Smooth muscle cell (in vitro differentiated cells): ENCODE data around the gene UNK. TPM values are rescaled to one million over a fixed set of nuclear protein-coding genes. Genes with fewer than 3 reads are reported as not detected.

ENCODE experiments used
- DNase-seq: peaks from one replicate; lab custom pipeline; 2025; ENCODE audit not compliant: unreplicated experiment; lab: John Stamatoyannopoulos, UW
- H2AFZ ChIP-seq: fragments of 200-600 bp; sonication (generic); 2 replicates; pipeline ENCODE4 v1.6.0; 2016; ENCODE audit warnings: antibody characterized with exemption, low read depth, mild to moderate bottlenecking
- H3F3A ChIP-seq: fragments of 200-600 bp; sonication (generic); 2 replicates; pipeline ENCODE4 v1.6.0; 2017; ENCODE audit warnings: antibody characterized with exemption, low read depth
- H3K27ac ChIP-seq: fragments of 200-600 bp; sonication (generic); 2 replicates; pipeline ENCODE4 v1.5.1; 2016; ENCODE audit warnings: low read depth, mild to moderate bottlenecking
- H3K27me3 ChIP-seq: fragments of 200-600 bp; sonication (generic); 2 replicates; pipeline ENCODE4 v1.6.1; 2016; ENCODE audit warnings: low read depth, mild to moderate bottlenecking
- H3K36me3 ChIP-seq: fragments of 200-600 bp; sonication (generic); 2 replicates; pipeline ENCODE4 v1.5.1; 2016; ENCODE audit warnings: low read depth
- H3K4me1 ChIP-seq: fragments of 200-600 bp; sonication (generic); 2 replicates; pipeline ENCODE4 v1.5.1; 2016; ENCODE audit warnings: low read depth
- H3K4me2 ChIP-seq: fragments of 200-600 bp; sonication (generic); 2 replicates; pipeline ENCODE4 v1.6.0; 2016; ENCODE audit warnings: mild to moderate bottlenecking
- H3K4me3 ChIP-seq: fragments of 200-600 bp; sonication (generic); 2 replicates; pipeline ENCODE4 v1.5.1; 2016; ENCODE audit warnings: mild to moderate bottlenecking
- H3K79me2 ChIP-seq: fragments of 200-600 bp; sonication (generic); 2 replicates; pipeline ENCODE4 v1.6.0; 2016; ENCODE audit warnings: low read depth, mild to moderate bottlenecking
- H3K9ac ChIP-seq: fragments of 200-600 bp; sonication (generic); 2 replicates; pipeline ENCODE4 v1.6.0; 2016; ENCODE audit warnings: low read depth
- H3K9me3 ChIP-seq: fragments of 200-600 bp; sonication (generic); replicated peaks from 2 replicates; pipeline ENCODE4 v1.5.1; 2016; ENCODE audit warnings: low read depth
- H4K20me1 ChIP-seq: fragments of 200-600 bp; sonication (generic); 2 replicates; pipeline ENCODE4 v1.6.0; 2016; ENCODE audit warnings: low read depth
- WGBS: methylation state at CpG from one replicate; pipeline ENCODE4 v1.1.7; 2016; ENCODE audit warnings: low lambda C conversion rate; 5-methylcytosine and 5-hydroxymethylcytosine counted together
- polyA plus RNA-seq: library from polyadenylated mRNA; unstranded; fragments of >200 nt; fragmentation: Nextera tagmentation; extraction: Ambion mirVana; gene quantifications from 2 replicates; pipeline ENCODE4 v1.2.1, GENCODE V29; 2016
- total RNA-seq: library from RNA; depleted of rRNA; stranded (reverse); fragments of >200 nt; gene quantifications from 2 replicates; pipeline ENCODE4 v1.2.3, GENCODE V29; 2014
- TF ChIP-seq, protein P1 (sequence below): fragments of 200-600 bp; sonication (generic); IDR thresholded peaks from 2 replicates; pipeline ENCODE4 v1.5.1; 2017; ENCODE audit warnings: borderline replicate concordance, mild to moderate bottlenecking, antibody characterized with exemption; ENCODE audit not compliant: insufficient read depth, poor library complexity, severe bottlenecking

Gene UNK
- total and polyA plus RNA-seq, 2 experiments from 2014 or later = 26.8 to 39.5 TPM

DNA sequence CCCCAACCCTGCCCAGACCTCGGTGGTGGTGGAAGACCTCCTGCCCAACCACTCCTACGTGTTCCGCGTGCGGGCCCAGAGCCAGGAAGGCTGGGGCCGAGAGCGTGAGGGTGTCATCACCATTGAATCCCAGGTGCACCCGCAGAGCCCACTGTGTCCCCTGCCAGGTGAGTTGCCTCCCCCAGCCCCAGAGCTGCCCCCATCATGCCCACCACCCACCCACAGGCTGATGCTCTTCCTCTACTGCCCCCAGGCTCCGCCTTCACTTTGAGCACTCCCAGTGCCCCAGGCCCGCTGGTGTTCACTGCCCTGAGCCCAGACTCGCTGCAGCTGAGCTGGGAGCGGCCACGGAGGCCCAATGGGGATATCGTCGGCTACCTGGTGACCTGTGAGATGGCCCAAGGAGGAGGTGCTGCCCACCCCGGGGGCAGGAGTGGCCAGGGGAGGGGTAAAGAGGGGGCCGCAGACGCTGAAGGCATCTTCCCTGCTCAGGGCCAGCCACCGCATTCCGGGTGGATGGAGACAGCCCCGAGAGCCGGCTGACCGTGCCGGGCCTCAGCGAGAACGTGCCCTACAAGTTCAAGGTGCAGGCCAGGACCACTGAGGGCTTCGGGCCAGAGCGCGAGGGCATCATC lies 28.0 kb upstream of the UNK start:
- no peak overlapping the region for H3K4me3 ChIP-seq
- H3K9me3 ChIP-seq = no peaks in the 10 kb centered on the region
- H3K27me3 ChIP-seq = no peaks in the 10 kb centered on the region
- no peak overlapping the region for H3K4me2 ChIP-seq
- H3K36me3 ChIP-seq = no peaks in the 10 kb centered on the region
- H3K79me2 ChIP-seq = no peaks in the 10 kb centered on the region
- TF ChIP-seq, protein P1, sequence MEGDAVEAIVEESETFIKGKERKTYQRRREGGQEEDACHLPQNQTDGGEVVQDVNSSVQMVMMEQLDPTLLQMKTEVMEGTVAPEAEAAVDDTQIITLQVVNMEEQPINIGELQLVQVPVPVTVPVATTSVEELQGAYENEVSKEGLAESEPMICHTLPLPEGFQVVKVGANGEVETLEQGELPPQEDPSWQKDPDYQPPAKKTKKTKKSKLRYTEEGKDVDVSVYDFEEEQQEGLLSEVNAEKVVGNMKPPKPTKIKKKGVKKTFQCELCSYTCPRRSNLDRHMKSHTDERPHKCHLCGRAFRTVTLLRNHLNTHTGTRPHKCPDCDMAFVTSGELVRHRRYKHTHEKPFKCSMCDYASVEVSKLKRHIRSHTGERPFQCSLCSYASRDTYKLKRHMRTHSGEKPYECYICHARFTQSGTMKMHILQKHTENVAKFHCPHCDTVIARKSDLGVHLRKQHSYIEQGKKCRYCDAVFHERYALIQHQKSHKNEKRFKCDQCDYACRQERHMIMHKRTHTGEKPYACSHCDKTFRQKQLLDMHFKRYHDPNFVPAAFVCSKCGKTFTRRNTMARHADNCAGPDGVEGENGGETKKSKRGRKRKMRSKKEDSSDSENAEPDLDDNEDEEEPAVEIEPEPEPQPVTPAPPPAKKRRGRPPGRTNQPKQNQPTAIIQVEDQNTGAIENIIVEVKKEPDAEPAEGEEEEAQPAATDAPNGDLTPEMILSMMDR = no peak
- no peak for DNase-seq
- peaks cover 5% of the 10 kb centered on the region for H4K20me1 ChIP-seq
- no peak overlapping the region for H3K9ac ChIP-seq
- 98% methylated on average over 17 of the region's 29 CpGs for WGBS
- no peaks in the 10 kb centered on the region for H3F3A ChIP-seq
- H3K4me1 ChIP-seq = peaks cover 5% of the 10 kb centered on the region
- no peak overlapping the region for H2AFZ ChIP-seq
- H3K27ac ChIP-seq = no peak overlapping the region

DNA sequence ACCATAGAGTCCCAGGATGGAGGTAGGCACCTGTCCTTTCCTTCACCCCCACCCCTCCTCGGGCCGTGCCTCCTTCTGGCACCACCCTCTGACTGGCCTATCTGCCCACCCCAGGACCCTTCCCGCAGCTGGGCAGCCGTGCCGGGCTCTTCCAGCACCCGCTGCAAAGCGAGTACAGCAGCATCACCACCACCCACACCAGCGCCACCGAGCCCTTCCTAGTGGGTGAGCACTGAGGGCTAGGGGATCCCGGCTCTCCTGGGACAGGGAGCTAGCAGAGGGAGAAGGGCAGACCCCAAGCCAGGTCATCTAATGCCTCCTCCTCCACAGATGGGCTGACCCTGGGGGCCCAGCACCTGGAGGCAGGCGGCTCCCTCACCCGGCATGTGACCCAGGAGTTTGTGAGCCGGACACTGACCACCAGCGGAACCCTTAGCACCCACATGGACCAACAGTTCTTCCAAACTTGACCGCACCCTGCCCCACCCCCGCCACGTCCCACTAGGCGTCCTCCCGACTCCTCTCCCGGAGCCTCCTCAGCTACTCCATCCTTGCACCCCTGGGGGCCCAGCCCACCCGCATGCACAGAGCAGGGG lies 27.4 kb upstream of the UNK start:
- TF ChIP-seq, protein P1 = no peak
- peaks cover 5% of the 10 kb centered on the region for H4K20me1 ChIP-seq
- H3K4me1 ChIP-seq = peaks cover 5% of the 10 kb centered on the region
- H2AFZ ChIP-seq = no peak overlapping the region
- H3K9ac ChIP-seq = no peak overlapping the region
- H3K36me3 ChIP-seq = no peaks in the 10 kb centered on the region
- no peaks in the 10 kb centered on the region for H3K27me3 ChIP-seq
- no peaks in the 10 kb centered on the region for H3K79me2 ChIP-seq
- WGBS = 95% methylated on average over 21 of the region's 21 CpGs
- H3K4me3 ChIP-seq = no peak overlapping the region
- no peak for DNase-seq
- no peaks in the 10 kb centered on the region for H3F3A ChIP-seq
- H3K27ac ChIP-seq = no peak overlapping the region
- H3K9me3 ChIP-seq = no peaks in the 10 kb centered on the region
- H3K4me2 ChIP-seq = no peak overlapping the region

DNA sequence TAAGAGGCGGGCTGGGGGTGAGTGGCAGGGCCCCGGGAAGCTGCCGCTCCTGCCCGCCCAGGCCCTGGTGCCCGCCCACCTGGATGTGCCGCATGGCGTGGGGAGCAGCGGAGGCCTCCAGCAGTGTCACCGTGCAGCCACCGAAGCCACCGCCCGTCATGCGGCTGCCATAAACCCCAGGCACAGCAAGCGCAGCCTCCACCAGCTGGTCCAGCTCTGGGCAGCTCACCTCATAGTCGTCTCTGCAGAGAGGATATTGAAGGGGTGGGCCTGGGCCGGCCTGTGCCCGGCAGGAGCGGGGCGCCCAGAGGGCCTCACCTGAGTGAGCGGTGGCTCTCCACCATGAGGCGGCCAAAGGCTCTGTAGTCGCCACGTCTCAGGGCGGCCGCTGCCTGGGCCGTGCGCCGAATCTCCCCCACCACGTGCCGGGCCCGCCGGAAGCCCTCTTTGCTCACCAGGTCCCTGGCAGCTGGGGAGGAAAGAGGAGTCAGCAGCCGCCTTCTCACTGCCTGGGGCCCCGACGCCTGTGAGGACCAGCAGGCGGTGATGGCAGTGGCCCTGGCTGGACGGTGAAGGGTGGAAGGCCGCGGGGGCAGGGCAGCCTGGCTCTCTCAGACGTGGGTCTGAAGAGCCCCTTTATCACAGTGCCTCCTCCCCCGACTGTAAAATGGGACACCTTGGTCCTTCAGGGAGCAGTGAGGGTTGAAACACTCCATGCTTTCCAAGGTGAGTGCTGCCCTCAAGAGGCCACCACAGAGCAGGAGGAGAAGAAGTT lies 26.3 kb upstream of the UNK start:
- TF ChIP-seq, protein P1 = no peak
- 90% methylated on average over 37 of the region's 41 CpGs for WGBS
- H3K79me2 ChIP-seq = no peaks in the 10 kb centered on the region

More for the DNA sequence above, 26.3 kb upstream of the UNK start:
- no peak for DNase-seq
- Histone ChIP-seq H3F3A (no peaks in the 10 kb centered on the region), H2AFZ (no peak overlapping the region), H3K27me3 (no peaks in the 10 kb centered on the region), H3K4me1 (peaks cover 5% of the 10 kb centered on the region), H4K20me1 (peaks cover 5% of the 10 kb centered on the region), H3K9me3 (no peaks in the 10 kb centered on the region), H3K4me3 (no peak overlapping the region), H3K27ac (no peak overlapping the region), H3K36me3 (no peaks in the 10 kb centered on the region), H3K4me2 (no peak overlapping the region), H3K9ac (no peak overlapping the region)
